Ectodermal cell (in vitro differentiated cells): Measurements from ENCODE around the gene RBFOX2.
A peak's percentile ranks its signal among the peaks of the same experiment; 100 is the strongest.

Experiments
- H3K27ac ChIP-seq: 2 replicates; pipeline ENCODE4 v1.7.0; 2013; ENCODE audit warnings: mild to moderate bottlenecking, low read depth, low read length; ENCODE audit not compliant: insufficient read depth, poor library complexity, severe bottlenecking
- H3K27me3 ChIP-seq: 2 replicates; pipeline ENCODE4 v1.7.0; 2013; ENCODE audit warnings: mild to moderate bottlenecking, low read length; ENCODE audit not compliant: insufficient read depth, control insufficient read depth, poor library complexity, severe bottlenecking
- H3K36me3 ChIP-seq: one replicate; pipeline ENCODE4 v1.7.0; 2013; ENCODE audit warnings: low read length; ENCODE audit not compliant: control insufficient read depth, insufficient read depth
- H3K4me1 ChIP-seq: one replicate; pipeline ENCODE4 v1.7.0; 2013; ENCODE audit warnings: low read length; ENCODE audit not compliant: control insufficient read depth, insufficient read depth
- H3K4me3 ChIP-seq: 2 replicates; pipeline ENCODE4 v1.7.0; 2013; ENCODE audit warnings: low read depth, low read length, control low read depth; ENCODE audit not compliant: insufficient read depth
- H3K9me3 ChIP-seq: 2 replicates; pipeline ENCODE4 v1.7.0; 2013; ENCODE audit warnings: mild to moderate bottlenecking, low read length, moderate library complexity; ENCODE audit not compliant: control insufficient read depth
- WGBS, 2 experiments: methylation state at CpG; one replicate each; pipeline ENCODE4 v1.1.7; 2013; ENCODE audit warnings: missing lambda C conversion rate in 2 of 2; 5-methylcytosine and 5-hydroxymethylcytosine counted together

The RBFOX2 gene

DNA sequence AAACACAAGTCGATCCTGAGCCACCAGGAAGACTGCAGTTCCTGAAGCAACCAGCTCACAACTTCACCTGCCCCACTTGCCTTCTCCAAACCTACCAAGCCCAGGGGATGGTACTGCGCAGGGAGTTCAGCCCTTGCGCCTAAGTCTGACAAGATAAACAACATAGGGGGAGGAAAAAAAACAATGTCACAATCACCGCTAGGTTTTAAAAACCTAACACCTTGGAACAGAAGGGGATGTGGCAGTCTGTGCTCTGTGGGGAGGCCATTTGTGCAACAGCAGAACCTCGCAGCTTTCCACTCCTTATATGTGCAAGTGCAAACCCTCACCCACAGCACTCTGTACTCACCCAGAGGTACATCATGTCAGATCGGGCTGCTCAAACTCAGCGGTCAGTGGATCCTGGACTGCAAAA lies 134.2 kb downstream of the RBFOX2 start:
- Histone ChIP-seq H3K9me3 (no peaks in the 10 kb centered on the region), H3K4me1 (peaks cover 12% of the 10 kb centered on the region), H3K27ac (no peak overlapping the region), H3K27me3 (no peaks in the 10 kb centered on the region), H3K36me3 (no peaks in the 10 kb centered on the region), H3K4me3 (no peak overlapping the region)
- 81 to 84% methylated on average over 7 of the region's 7 CpGs for whole genome bisulfite sequencing, 2 experiments

DNA sequence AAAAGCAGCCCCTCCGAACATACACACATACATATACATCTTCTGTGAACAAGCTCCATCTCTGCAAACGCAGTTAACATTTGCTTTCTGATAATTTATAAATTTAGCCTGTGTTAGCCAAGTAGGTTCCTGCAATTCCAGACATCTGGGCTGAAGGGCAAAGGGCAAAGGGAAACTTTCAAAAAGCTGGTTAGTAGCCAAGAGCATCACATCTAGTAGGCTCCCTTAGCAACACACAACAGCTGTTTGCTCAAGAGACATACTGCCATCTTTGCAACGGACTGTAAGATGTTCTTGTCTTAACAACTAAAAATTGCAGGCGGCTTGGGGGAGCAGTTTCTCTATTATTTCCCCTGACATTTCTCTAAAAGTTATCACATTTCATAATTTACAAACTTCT lies 134.9 kb downstream of the RBFOX2 start:
- no peaks in the 10 kb centered on the region for H3K27me3 ChIP-seq
- H3K27ac ChIP-seq: no peak overlapping the region
- no peaks in the 10 kb centered on the region for H3K9me3 ChIP-seq
- H3K36me3 ChIP-seq: no peaks in the 10 kb centered on the region
- WGBS, 2 experiments: 90 to 91% methylated on average over 3 to 4 of the region's 4 CpGs
- H3K4me3 ChIP-seq: no peak overlapping the region
- H3K4me1 ChIP-seq: peaks cover 12% of the 10 kb centered on the region

DNA sequence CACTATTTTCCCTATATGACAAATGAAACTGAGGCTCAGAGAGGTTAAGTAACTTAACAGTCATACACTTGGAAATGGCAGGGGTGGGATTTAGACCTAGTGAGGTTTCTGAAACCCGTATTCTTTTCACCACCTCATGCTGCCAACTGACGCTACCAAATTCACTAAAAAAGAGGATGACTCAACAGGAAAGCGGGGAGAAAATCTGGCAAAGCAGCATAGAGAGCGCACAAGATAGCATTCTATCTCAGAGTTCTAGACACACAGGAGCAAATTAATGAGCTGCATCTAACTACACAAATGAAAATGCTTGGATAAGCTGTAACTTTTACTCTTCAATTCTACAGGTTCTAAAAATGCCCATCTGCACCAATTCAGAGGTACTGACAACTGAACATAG lies 136.4 kb downstream of the RBFOX2 start:
- Histone ChIP-seq H3K36me3 (no peaks in the 10 kb centered on the region), H3K27me3 (no peaks in the 10 kb centered on the region), H3K27ac (no peak overlapping the region), H3K9me3 (no peaks in the 10 kb centered on the region), H3K4me3 (no peak overlapping the region), H3K4me1 (peaks cover 12% of the 10 kb centered on the region)
- WGBS, 2 experiments: 84 to 90% methylated on average over 4 of the region's 4 CpGs

DNA sequence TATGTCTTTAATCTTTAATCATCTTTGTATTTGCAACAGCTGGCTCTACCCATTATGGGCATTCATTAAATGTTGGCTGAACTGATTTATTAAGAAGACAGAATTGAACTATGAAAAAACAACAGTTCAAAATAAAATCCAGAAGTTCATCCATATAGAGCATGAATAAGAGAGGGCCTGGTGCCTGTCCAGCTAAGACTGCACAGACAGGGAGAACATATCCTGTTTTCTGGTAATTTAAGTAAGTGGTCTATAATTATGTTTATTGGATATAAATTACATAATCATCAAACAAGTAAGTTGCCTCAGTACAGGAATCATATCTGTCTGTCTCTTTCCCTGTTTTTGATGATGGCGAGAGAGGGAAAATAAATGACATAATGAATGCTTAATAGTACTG lies 137.2 kb downstream of the RBFOX2 start:
- Histone ChIP-seq H3K4me3 (no peak overlapping the region), H3K36me3 (no peaks in the 10 kb centered on the region), H3K4me1 (peaks cover 12% of the 10 kb centered on the region), H3K27me3 (no peaks in the 10 kb centered on the region), H3K9me3 (no peaks in the 10 kb centered on the region), H3K27ac (no peak overlapping the region)
- 100% methylated on average over 1 of the region's 1 CpG; no CpG with 5 or more reads in 1 of the 2 experiments for WGBS, 2 experiments

DNA sequence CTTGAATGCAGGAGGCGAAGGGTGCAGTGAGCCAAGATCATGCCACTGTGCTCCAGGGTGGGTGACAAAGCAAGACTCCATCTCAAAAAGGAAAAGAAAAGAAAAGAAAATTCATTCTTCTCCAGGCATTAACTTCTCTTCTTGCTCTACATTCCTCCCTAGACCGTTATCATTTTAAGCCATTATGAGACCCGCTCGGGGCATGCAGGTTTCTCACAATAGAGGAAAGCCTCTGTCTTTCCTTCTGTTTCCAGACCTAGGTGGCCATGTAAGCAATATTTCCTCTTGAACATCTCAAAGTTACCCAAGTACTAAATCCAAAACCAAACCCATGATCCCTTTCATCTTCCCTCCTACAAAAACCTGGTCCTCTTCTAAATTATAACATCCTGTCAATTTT lies 139.6 kb downstream of the RBFOX2 start:
- 95 to 96% methylated on average over 4 of the region's 4 CpGs for WGBS, 2 experiments
- Histone ChIP-seq H3K27ac (no peak overlapping the region), H3K36me3 (no peaks in the 10 kb centered on the region), H3K4me3 (no peak overlapping the region), H3K4me1 (no peaks in the 10 kb centered on the region), H3K27me3 (no peaks in the 10 kb centered on the region), H3K9me3 (no peaks in the 10 kb centered on the region)

DNA sequence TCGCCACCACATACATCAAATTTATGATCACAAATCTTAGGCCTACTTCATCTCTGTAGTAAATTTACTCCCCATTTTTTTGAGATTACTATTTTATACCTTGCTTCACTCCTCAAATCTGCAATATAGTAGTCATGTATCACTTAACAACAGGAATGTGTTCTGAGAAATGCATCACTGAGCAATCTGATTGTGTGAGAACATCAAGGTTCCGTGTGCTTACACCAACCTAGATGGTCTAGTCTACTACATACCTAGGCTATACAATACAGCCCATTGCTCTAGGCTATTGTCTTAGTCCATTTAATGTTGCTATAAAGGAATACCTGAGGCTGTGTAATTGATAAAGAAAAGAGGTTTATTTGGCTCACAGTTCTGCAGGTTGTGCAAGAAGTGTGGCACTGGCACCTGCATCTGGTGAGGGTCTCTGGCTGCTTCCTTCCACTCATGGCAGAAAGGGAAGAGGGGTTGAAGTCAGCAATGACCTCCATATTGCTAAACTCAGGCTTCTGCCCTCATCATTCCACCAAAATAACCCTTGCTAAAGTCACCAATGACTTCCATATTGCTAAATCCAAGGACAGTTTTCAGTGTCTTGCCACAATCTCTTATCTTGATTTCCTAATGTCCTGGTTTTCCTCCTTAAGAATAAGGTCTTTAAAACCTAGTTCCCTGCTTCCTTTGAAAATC lies 140.3 kb downstream of the RBFOX2 start:
- no peaks in the 10 kb centered on the region for H3K27me3 ChIP-seq
- H3K27ac ChIP-seq: no peak overlapping the region
- H3K36me3 ChIP-seq: no peaks in the 10 kb centered on the region
- peaks cover 5% of the 10 kb centered on the region for H3K4me1 ChIP-seq
- no peak overlapping the region for H3K4me3 ChIP-seq
- no peaks in the 10 kb centered on the region for H3K9me3 ChIP-seq
- 91 to 94% methylated on average over 2 of the region's 2 CpGs for WGBS, 2 experiments

DNA sequence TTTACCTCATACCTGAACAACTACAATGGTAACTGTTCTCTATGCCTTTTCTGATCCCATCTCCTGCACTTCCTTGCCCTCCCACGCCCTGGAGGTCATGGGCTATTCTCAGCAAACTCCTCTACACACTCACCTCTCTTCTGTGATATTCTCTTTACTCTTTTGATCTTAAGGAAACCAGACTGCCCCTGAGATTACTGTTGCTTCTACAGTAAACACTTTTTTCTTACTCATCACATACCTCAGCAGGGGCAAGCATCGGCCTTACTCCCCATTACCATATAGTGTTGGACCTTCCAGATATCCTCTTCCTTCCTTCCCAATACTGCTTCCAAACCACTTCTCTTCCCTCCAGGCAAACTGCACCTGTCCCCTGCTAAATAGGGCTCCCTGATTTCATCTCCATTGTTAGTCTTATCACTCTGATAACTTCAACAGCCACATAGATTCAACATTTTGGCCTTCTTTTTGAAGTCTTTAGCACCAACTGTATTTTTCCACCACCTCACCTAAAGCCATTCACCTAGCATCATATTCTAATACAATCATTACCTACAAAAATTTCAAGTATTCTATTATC lies 141.2 kb downstream of the RBFOX2 start:
- no peaks in the 10 kb centered on the region for H3K27me3 ChIP-seq
- 92 to 97% methylated on average over 2 of the region's 2 CpGs for WGBS, 2 experiments
- no peaks in the 10 kb centered on the region for H3K36me3 ChIP-seq
- H3K27ac ChIP-seq: no peak overlapping the region
- H3K4me1 ChIP-seq: peaks cover 8% of the 10 kb centered on the region
- H3K9me3 ChIP-seq: no peaks in the 10 kb centered on the region
- no peak overlapping the region for H3K4me3 ChIP-seq

DNA sequence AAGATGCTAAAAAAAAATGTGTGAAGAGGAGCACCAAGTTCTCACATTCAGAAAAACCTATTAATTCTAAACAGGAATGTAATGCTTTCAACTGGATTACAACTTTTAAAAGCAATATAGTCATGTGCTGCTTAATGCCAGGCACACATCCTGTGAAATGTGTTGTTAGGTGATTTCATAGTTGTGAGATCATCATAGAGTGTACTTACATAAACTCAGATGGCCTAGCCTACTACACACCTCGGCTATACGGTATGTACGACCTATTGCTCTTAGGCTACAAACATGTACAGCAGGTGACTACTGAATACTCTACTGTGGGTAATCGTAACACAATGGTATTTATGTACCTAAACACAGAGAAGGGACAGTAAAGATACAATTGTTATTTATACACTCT lies 142.3 kb downstream of the RBFOX2 start:
- WGBS, 2 experiments: 97 to 100% methylated on average over 4 of the region's 4 CpGs
- Histone ChIP-seq H3K4me3 (no peak overlapping the region), H3K27me3 (no peaks in the 10 kb centered on the region), H3K36me3 (no peaks in the 10 kb centered on the region), H3K27ac (no peak overlapping the region), H3K9me3 (no peaks in the 10 kb centered on the region), H3K4me1 (peaks cover 8% of the 10 kb centered on the region)

DNA sequence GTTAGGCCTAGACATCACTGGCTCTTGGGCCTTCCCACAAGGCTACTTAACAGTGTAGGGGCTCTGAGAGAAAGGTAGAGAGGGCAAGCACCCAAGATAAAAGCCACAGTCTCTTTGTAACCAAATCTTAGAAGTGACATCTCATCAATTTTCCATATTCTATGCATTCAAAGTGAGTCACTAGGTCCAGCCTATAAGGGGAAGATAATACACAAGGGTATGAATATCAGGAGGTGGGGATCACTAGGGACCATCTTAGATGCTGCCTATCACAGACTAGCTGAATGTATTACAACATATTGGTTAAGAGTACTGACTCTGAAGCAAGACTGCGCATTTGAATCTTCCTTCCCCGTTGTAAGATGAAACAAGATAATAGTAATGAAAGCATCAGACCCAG lies 144.1 kb downstream of the RBFOX2 start:
- H3K4me3 ChIP-seq: no peak overlapping the region
- H3K36me3 ChIP-seq: no peaks in the 10 kb centered on the region
- H3K4me1 ChIP-seq: peaks cover 8% of the 10 kb centered on the region
- WGBS, 2 experiments: 97 to 100% methylated on average over 2 of the region's 2 CpGs
- no peak overlapping the region for H3K27ac ChIP-seq
- no peaks in the 10 kb centered on the region for H3K9me3 ChIP-seq
- no peaks in the 10 kb centered on the region for H3K27me3 ChIP-seq

DNA sequence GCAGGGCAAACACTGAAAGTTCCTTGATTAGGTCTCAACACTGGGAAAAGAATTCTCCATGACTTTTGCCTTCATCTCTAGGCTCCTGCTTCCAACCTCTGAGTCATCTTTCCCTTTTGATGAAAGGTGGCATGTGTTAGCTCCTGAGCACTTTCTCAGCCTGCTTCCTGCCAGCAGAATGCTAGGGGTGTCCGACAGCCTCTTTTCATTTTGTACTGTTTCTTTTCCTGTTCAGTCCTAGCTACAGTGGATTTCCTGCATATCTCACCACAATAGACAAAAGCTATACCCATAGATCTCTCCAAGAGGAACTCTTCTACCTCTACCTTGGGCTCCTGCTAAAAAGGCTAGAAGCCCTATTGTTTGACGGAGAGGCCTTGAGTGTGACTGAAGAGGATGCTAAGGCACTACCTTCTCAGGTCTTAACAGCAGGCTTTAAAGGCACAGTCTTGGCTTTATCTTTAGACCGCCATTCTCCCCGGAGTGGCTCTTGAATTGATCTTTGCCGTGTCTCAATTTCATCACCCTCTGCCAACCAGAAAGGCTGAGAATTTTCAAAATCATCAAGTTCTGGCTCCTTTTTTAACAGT lies 145.5 kb downstream of the RBFOX2 start:
- H3K4me3 ChIP-seq: no peak overlapping the region
- no peaks in the 10 kb centered on the region for H3K9me3 ChIP-seq
- H3K27me3 ChIP-seq: no peaks in the 10 kb centered on the region
- peak overlapping the region; percentile 33 for H3K27ac ChIP-seq
- no peaks in the 10 kb centered on the region for H3K36me3 ChIP-seq
- 68 to 74% methylated on average over 5 of the region's 5 CpGs for WGBS, 2 experiments
- peaks cover 8% of the 10 kb centered on the region for H3K4me1 ChIP-seq
